Esophagus squamous epithelium (tissue), 5 donors: Measurements from ENCODE around the gene AP4E1. TPM values are rescaled to one million over a fixed set of nuclear protein-coding genes. Genes with fewer than 3 reads are reported as not detected.
"Not testable (repeated sequence)": the region's sequence is repeated elsewhere in the genome, so short reads cannot be mapped to it uniquely, and the experiment has no call there.

Experiments used
- DNase-seq: peaks from one replicate; lab custom pipeline; 2025; lab: John Stamatoyannopoulos, UW
- H3K27ac ChIP-seq, 4 donors: fragments of 200-600 bp; sonication (generic); one replicate each; pipeline ENCODE4 v1.5.1; 2016 to 2019; ENCODE audit warnings: mild to moderate bottlenecking in 1 of 4
- H3K27me3 ChIP-seq, 4 donors: fragments of 200-600 bp; sonication (generic); 1 replicate in 3 of 4; 2 replicates in 1 of 4; pipeline versions ENCODE4 v1.5.1 to v1.6.0; 2017 to 2021; ENCODE audit warnings: antibody characterized with exemption in 1 of 4
- H3K36me3 ChIP-seq, 3 donors: fragments of 200-600 bp; sonication (generic); one replicate each; pipeline ENCODE4 v1.5.1; 2016 to 2019
- H3K4me1 ChIP-seq, 3 donors: fragments of 200-600 bp; sonication (generic); one replicate each; pipeline ENCODE4 v1.5.1; 2017 to 2019
- H3K4me3 ChIP-seq, 4 donors: fragments of 200-600 bp; sonication (generic); 1 replicate in 3 of 4; 2 replicates in 1 of 4; pipeline ENCODE4 v1.5.1; 2016 to 2019; ENCODE audit warnings: mild to moderate bottlenecking in 2 of 4, moderate library complexity in 1 of 4
- H3K9me3 ChIP-seq, 3 donors: fragments of 200-600 bp; sonication (generic); one replicate each; pipeline ENCODE4 v1.5.1; 2016 to 2019
- CTCF ChIP-seq, 6 experiments: fragments of 450-650 bp in 4 of 6; fragments of 200-600 bp in 2 of 6; sonication (generic) in 2 of 6; IDR thresholded peaks; one replicate each; pipeline ENCODE4 v1.5.1; 2016 to 2019; ENCODE audit warnings: antibody characterized with exemption in 6 of 6, mild to moderate bottlenecking in 4 of 6, moderate library complexity in 4 of 6
- POLR2A ChIP-seq, 4 donors: fragments of 450-650 bp; IDR thresholded peaks; one replicate each; pipeline ENCODE4 v1.6.1; 2017; ENCODE audit warnings: antibody characterized with exemption in 4 of 4, mild to moderate bottlenecking in 4 of 4, moderate library complexity in 3 of 4
- WGBS, 2 donors: methylation state at CpG; one replicate each; pipeline ENCODE4 v1.1.5; 2018; 5-methylcytosine and 5-hydroxymethylcytosine counted together
- intact Hi-C: fragments of 100-400 bp; cut with DNase I; formaldehyde crosslinking; loops from one replicate; pipeline ENCODE4 v1.15.0; 2022
- total RNA-seq, 4 donors: library from RNA; depleted of rRNA; stranded (reverse); fragments of >200 nt; gene quantifications; one replicate each; pipeline ENCODE4 v1.1.0, GENCODE V29; 2016
- donor health status: DM: yes; HTN: yes; CAD: no.

AP4E1 gene
- total RNA-seq, 4 donors from 2014 or later: 5.7 to 11.1 (median 10.1) TPM

- 12 to 30% methylated on average over 3 of the region's 3 CpGs for WGBS, 2 donors
- H3K4me3 ChIP-seq: no peak overlapping the region
- H3K4me1 ChIP-seq: no peaks in the 10 kb centered on the region
- no peak overlapping the region for H3K27ac ChIP-seq
- intact Hi-C loops: no loop called here
- peaks cover 4 to 56% (median 7%) of the 10 kb centered on the region in 3 donors for H3K36me3 ChIP-seq
- no peaks in the 10 kb centered on the region for H3K27me3 ChIP-seq
- no peak for DNase-seq
- no peak for TF ChIP-seq POLR2A (IDR thresholded peaks at IDR 0.05)
- no peak for TF ChIP-seq CTCF (IDR thresholded peaks at IDR 0.05)
- no peaks in the 10 kb centered on the region for H3K9me3 ChIP-seq
Measured at GRCh38 chr15:50945725-50946124, 37.2 kb downstream of the AP4E1 start.

- H3K9me3 ChIP-seq, H3K4me1 ChIP-seq, DNase-seq, H3K27ac ChIP-seq, H3K4me3 ChIP-seq, intact Hi-C loops, H3K27me3 ChIP-seq: not testable (repeated sequence)
- 99 to 100% methylated on average over 3 of the region's 3 CpGs for WGBS, 2 donors
- H3K36me3 ChIP-seq: peaks cover 6 to 70% (median 13%) of the 10 kb centered on the region in 3 donors
Measured at GRCh38 chr15:50950745-50951144, 42.3 kb downstream of the AP4E1 start.

GRCh38 chr15:50953302-50953701 is 44.8 kb downstream of the AP4E1 start:
- intact Hi-C loops: no loop called here
- 92 to 97% methylated on average over 2 of the region's 2 CpGs for WGBS, 2 donors
- no peak for DNase-seq
- Histone ChIP-seq H3K4me1 (no peaks in the 10 kb centered on the region), H3K27ac (no peak overlapping the region), H3K27me3 (no peaks in the 10 kb centered on the region), H3K36me3 (peaks cover 6 to 88% (median 21%) of the 10 kb centered on the region in 3 donors), H3K4me3 (no peak overlapping the region), H3K9me3 (no peaks in the 10 kb centered on the region)
- no peak for TF ChIP-seq POLR2A (IDR thresholded peaks at IDR 0.05)
- TF ChIP-seq CTCF (IDR thresholded peaks at IDR 0.05): no peak

DNA sequence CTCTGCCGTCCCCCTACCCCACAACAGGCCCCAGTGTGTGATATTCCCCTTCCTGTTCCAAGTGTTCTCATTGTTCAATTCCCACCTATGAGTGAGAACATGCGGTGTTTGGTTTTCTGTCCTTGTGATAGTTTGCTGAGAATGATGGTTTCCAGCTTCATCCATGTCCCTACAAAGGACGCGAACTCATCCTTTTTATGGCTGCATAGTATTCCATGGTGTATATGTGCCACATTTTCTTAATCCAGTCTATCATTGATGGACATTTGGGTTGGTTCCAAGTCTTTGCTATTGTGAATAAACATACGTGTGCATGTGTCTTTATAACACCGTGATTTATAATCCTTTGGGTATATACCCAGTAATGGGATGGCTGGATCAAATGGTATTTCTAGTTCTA is 46.4 kb downstream of the AP4E1 start:
- 97 to 100% methylated on average over 6 of the region's 6 CpGs for WGBS, 2 donors
- intact Hi-C loops: not testable (repeated sequence)

DNA sequence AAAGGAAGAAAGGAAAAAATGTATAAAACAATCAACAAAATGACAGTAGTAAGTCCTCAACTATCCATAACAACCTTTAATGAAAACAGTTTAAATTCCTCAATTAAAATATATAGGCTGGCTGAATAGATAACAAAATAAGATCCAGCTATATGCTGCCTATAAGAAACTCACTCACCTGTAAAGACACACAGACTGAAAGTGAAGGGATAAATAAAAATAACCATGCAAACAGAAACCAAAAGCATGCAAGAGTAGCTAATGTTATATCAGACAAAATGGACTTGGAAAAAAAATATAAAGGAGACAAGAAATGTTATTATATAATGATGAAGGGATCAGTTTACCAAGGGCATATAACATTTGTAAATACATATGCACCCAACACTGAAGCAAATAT is 51.2 kb downstream of the AP4E1 start:
- peaks cover 7 to 78% (median 11%) of the 10 kb centered on the region in 3 donors for H3K36me3 ChIP-seq
- no peak for DNase-seq
- H3K9me3 ChIP-seq: peaks cover 0 to 38% (median 13%) of the 10 kb centered on the region in 3 donors
- no peak for TF ChIP-seq POLR2A (IDR thresholded peaks at IDR 0.05)
- no peak for TF ChIP-seq CTCF (IDR thresholded peaks at IDR 0.05)
- H3K27me3 ChIP-seq: no peaks in the 10 kb centered on the region
- no peak overlapping the region for H3K27ac ChIP-seq
- no peak overlapping the region for H3K4me3 ChIP-seq
- intact Hi-C loops: no loop called here
- H3K4me1 ChIP-seq: no peaks in the 10 kb centered on the region

More for the DNA sequence above, 46.4 kb downstream of the AP4E1 start:
- H3K27ac ChIP-seq, H3K4me3 ChIP-seq, H3K9me3 ChIP-seq, H3K27me3 ChIP-seq, H3K4me1 ChIP-seq, DNase-seq: not testable (repeated sequence)
- peaks cover 11 to 100% (median 21%) of the 10 kb centered on the region in 3 donors for H3K36me3 ChIP-seq

DNA sequence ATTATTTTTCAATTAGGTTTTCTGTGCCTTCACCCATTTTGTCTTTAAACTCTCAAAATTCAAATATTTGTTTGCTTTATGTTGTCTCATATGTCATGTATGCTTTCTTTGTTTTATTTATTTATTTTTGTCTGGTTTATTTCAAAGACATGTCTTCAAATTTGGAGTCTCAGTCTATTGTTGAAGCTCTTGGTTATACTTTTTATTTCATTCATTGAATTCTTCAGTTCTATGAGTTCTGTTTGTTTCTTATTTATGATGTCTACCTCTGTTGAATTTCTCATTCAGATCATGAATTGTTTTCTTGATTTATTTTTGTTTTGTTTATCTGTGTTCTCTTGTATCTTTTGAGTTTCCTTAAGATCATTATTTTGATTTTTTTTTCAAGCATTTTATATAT is 55.6 kb downstream of the AP4E1 start:
- intact Hi-C loops: no loop called here
- Histone ChIP-seq H3K4me3 (no peak overlapping the region), H3K4me1 (no peaks in the 10 kb centered on the region), H3K27me3 (no peaks in the 10 kb centered on the region), H3K36me3 (peaks cover 0 to 68% (median 0%) of the 10 kb centered on the region in 3 donors), H3K9me3 (peaks cover 0 to 47% (median 13%) of the 10 kb centered on the region in 3 donors), H3K27ac (no peak overlapping the region)
- DNase-seq: no peak
- no peak for TF ChIP-seq POLR2A (IDR thresholded peaks at IDR 0.05)
- no peak for TF ChIP-seq CTCF (IDR thresholded peaks at IDR 0.05)
